Small intestine (tissue), 7 donors: ENCODE measurements around the gene ERVMER34-1. TPM values are rescaled to one million over a fixed set of nuclear protein-coding genes. Genes with fewer than 3 reads are reported as not detected.

Experiments
- DNase-seq, 2 donors: peaks; one replicate each; pipeline versions ENCODE4 v3.0.0 to v3.0.0-alpha.2; 2013
- FAIRE-seq: peaks from 2 replicates; lab custom pipeline; 2012; peaks lifted over from hg19 to GRCh38; lab: Jason Lieb, UNC
- H3K27ac ChIP-seq, 3 donors: one replicate each; pipeline ENCODE4 v1.5.1; 2013; ENCODE audit warnings: low read length in 2 of 3, mild to moderate bottlenecking in 2 of 3, control low read depth in 1 of 3, inconsistent platforms in 1 of 3, low read depth in 1 of 3, moderate library complexity in 1 of 3
- H3K27me3 ChIP-seq, 3 donors: one replicate each; pipeline ENCODE4 v1.6.1; 2013; ENCODE audit warnings: low read length in 3 of 3, inconsistent platforms in 1 of 3; ENCODE audit not compliant: control insufficient read depth in 3 of 3, insufficient read depth in 3 of 3
- H3K36me3 ChIP-seq, 3 donors: one replicate each; pipeline ENCODE4 v1.6.1; 2013; ENCODE audit warnings: low read length in 3 of 3, inconsistent platforms in 1 of 3, low read depth in 1 of 3, mild to moderate bottlenecking in 1 of 3, moderate library complexity in 1 of 3; ENCODE audit not compliant: control insufficient read depth in 3 of 3, insufficient read depth in 2 of 3
- H3K4me1 ChIP-seq, 3 donors: one replicate each; pipeline ENCODE4 v1.6.1; 2013; ENCODE audit warnings: low read length in 2 of 3, inconsistent platforms in 1 of 3, low read depth in 1 of 3, mild to moderate bottlenecking in 1 of 3, moderate library complexity in 1 of 3; ENCODE audit not compliant: control insufficient read depth in 3 of 3, insufficient read depth in 2 of 3
- H3K4me3 ChIP-seq, 3 donors: one replicate each; pipeline ENCODE4 v1.5.1; 2013; ENCODE audit warnings: low read length in 3 of 3, control low read depth in 1 of 3, inconsistent platforms in 1 of 3, low read depth in 1 of 3, mild to moderate bottlenecking in 1 of 3, moderate library complexity in 1 of 3
- H3K9me3 ChIP-seq, 2 donors: one replicate each; pipeline ENCODE4 v1.6.1; 2013; ENCODE audit warnings: low read depth in 1 of 2, low read length in 1 of 2; ENCODE audit not compliant: control insufficient read depth in 2 of 2, insufficient read depth in 1 of 2
- WGBS, 3 donors: extraction: QIAGEN DNeasy Blood & Tissue Kit; methylation state at CpG; one replicate each; pipeline ENCODE4 v1.1.7; 2013; 5-methylcytosine and 5-hydroxymethylcytosine counted together
- polyA plus RNA-seq, 4 donors: library from polyadenylated mRNA; stranded (reverse) in 3 of 4; unstranded in 1 of 4; fragments of 200-250 nt in 3 of 4; fragments of 120-200 nt in 1 of 4; gene quantifications; one replicate each; pipeline versions ENCODE4 v1.2.1 to v1.2.3, GENCODE V29; 2013
- donor health status: healthy with polysubstance abuse.
- donor health status: control.
- donor health status: control.
- donor health status: Bipolar disorder and iron deficiency.
- donor health status: healthy.

The ERVMER34-1 gene
- polyA plus RNA-seq, 4 donors: 0.27 to 1.3 (median 0.37) TPM; not detected in 1

GRCh38 chr4:52780206-52780605 lies 29.0 kb upstream of the ERVMER34-1 start:
- Histone ChIP-seq H3K27me3 (no peaks in the 10 kb centered on the region), H3K27ac (no peak overlapping the region), H3K36me3 (no peaks in the 10 kb centered on the region), H3K4me3 (no peak overlapping the region), H3K9me3 (peaks cover 0 to 3% of the 10 kb centered on the region in 2 donors), H3K4me1 (no peaks in the 10 kb centered on the region)
- no peak for FAIRE-seq
- 69 to 74% (median 72%) methylated on average over 2 of the region's 2 CpGs for WGBS, 3 donors
- DNase-seq: no peak

- FAIRE-seq (no peak), DNase-seq (no peak)
- Histone ChIP-seq H3K4me1 (no peaks in the 10 kb centered on the region), H3K27me3 (no peaks in the 10 kb centered on the region), H3K27ac (no peak overlapping the region), H3K9me3 (no peaks in the 10 kb centered on the region), H3K4me3 (no peak overlapping the region), H3K36me3 (no peaks in the 10 kb centered on the region)
- WGBS, 3 donors: 84 to 88% (median 85%) methylated on average over 8 of the region's 8 CpGs
Measured at GRCh38 chr4:52760256-52760655, 9.0 kb upstream of the ERVMER34-1 start.

GRCh38 chr4:52755426-52755825 lies 4.2 kb upstream of the ERVMER34-1 start:
- DNase-seq (no peak), FAIRE-seq (no peak)
- H3K9me3 ChIP-seq: no peaks in the 10 kb centered on the region
- H3K36me3 ChIP-seq: no peaks in the 10 kb centered on the region
- no peak overlapping the region for H3K27ac ChIP-seq
- H3K4me1 ChIP-seq: peaks cover 0 to 3% (median 2%) of the 10 kb centered on the region in 3 donors
- peaks cover 0 to 15% (median 5%) of the 10 kb centered on the region in 3 donors for H3K27me3 ChIP-seq
- H3K4me3 ChIP-seq: no peak overlapping the region

GRCh38 chr4:52752936-52753335 lies 1.7 kb upstream of the ERVMER34-1 start:
- FAIRE-seq: no peak
- Histone ChIP-seq H3K9me3 (no peaks in the 10 kb centered on the region), H3K4me1 (peaks cover 0 to 3% (median 2%) of the 10 kb centered on the region in 3 donors), H3K4me3 (no peak overlapping the region), H3K36me3 (no peaks in the 10 kb centered on the region), H3K27ac (no peak overlapping the region), H3K27me3 (peaks cover 0 to 17% (median 8%) of the 10 kb centered on the region in 3 donors)
- 80 to 86% (median 86%) methylated on average over 6 of the region's 6 CpGs for WGBS, 3 donors
- DNase-seq: no peak

- peaks cover 0 to 3% (median 2%) of the 10 kb centered on the region in 3 donors for H3K4me1 ChIP-seq
- DNase-seq (peak in 1 of 2 donors; percentile 74), FAIRE-seq (no peak)
- no peak overlapping the region for H3K27ac ChIP-seq
- WGBS, 3 donors: 9 to 16% (median 9%) methylated on average over 25 to 26 of the region's 26 CpGs
- H3K36me3 ChIP-seq: no peaks in the 10 kb centered on the region
- peak overlapping the region; percentile 48 to 61 (median 54) for H3K4me3 ChIP-seq
- no peaks in the 10 kb centered on the region for H3K9me3 ChIP-seq
- H3K27me3 ChIP-seq: peaks cover 0 to 17% (median 8%) of the 10 kb centered on the region in 3 donors
Measured at GRCh38 chr4:52751487-52751911, 274 bp upstream of the ERVMER34-1 start.

GRCh38 chr4:52750213-52750612 lies 1.0 kb downstream of the ERVMER34-1 start:
- Histone ChIP-seq H3K36me3 (no peaks in the 10 kb centered on the region), H3K9me3 (no peaks in the 10 kb centered on the region), H3K27ac (no peak overlapping the region), H3K4me3 (no peak overlapping the region), H3K27me3 (peaks cover 0 to 17% (median 8%) of the 10 kb centered on the region in 3 donors), H3K4me1 (peaks cover 0 to 3% (median 2%) of the 10 kb centered on the region in 3 donors)
- DNase-seq (no peak), FAIRE-seq (no peak)
- 91 to 96% (median 93%) methylated on average over 11 of the region's 11 CpGs for WGBS, 3 donors

GRCh38 chr4:52748432-52748831 lies 2.8 kb downstream of the ERVMER34-1 start:
- Histone ChIP-seq H3K36me3 (no peaks in the 10 kb centered on the region), H3K27ac (no peak overlapping the region), H3K9me3 (no peaks in the 10 kb centered on the region), H3K4me1 (peaks cover 0 to 3% (median 2%) of the 10 kb centered on the region in 3 donors), H3K27me3 (peaks cover 0 to 17% (median 8%) of the 10 kb centered on the region in 3 donors), H3K4me3 (no peak overlapping the region)
- WGBS, 3 donors: 84 to 94% (median 91%) methylated on average over 6 of the region's 6 CpGs
- FAIRE-seq (no peak), DNase-seq (no peak)

GRCh38 chr4:52744588-52744987 lies 6.6 kb downstream of the ERVMER34-1 start:
- Histone ChIP-seq H3K4me3 (no peak overlapping the region), H3K36me3 (no peaks in the 10 kb centered on the region), H3K27ac (no peak overlapping the region), H3K4me1 (no peaks in the 10 kb centered on the region), H3K27me3 (peaks cover 0 to 2% (median 0%) of the 10 kb centered on the region in 3 donors), H3K9me3 (peaks cover 0 to 2% of the 10 kb centered on the region in 2 donors)
- 88 to 91% (median 90%) methylated on average over 5 of the region's 5 CpGs for WGBS, 3 donors
- DNase-seq: no peak
- FAIRE-seq: no peak
